Measurements from ENCODE around the gene PRR22. TPM values are rescaled to one million over a fixed set of nuclear protein-coding genes. Genes with fewer than 3 reads are reported as not detected.

Gene PRR22
- total RNA-seq, 1 experiment from 2014 or later = 13.5 TPM

GRCh38 chr19:5829567-5830310 lies 45.2 kb upstream of the PRR22 start:
- BruUV-seq (replicated peaks) = no TSS peak
- no peaks in the 10 kb centered on the region for H4K20me1 ChIP-seq (ENCODE audit: insufficient read depth)
- no peak overlapping the region for H2AFZ ChIP-seq (ENCODE audit: low read depth, low read length, poor library complexity, severe bottlenecking)
- peak overlapping the region; percentile 83 to 97 for H3K4me3 ChIP-seq (replicated peaks in 1 of 2; ENCODE audit: low read depth in 1 of 2, low read length in 2 of 2)
- RAD21 ChIA-PET (ENCODE audit: low non-redundant PET in 1 of 2, low total read pairs in 2 of 2, uncharacterized antibody in 2 of 2, unreplicated experiment in 2 of 2) = no interaction called here
- H3K79me2 ChIP-seq (ENCODE audit: insufficient read depth, low read length) = no peaks in the 10 kb centered on the region
- DNase-seq (ENCODE audit: low read depth, low spot score) = no peak
- no peaks in the 10 kb centered on the region for H3K36me3 ChIP-seq (ENCODE audit: control insufficient read depth in 1 of 2, insufficient read depth in 2 of 2, low read length in 2 of 2)
- peaks cover 15 to 35% of the 10 kb centered on the region in 2 experiments for H3K4me1 ChIP-seq (ENCODE audit: control insufficient read depth in 1 of 2, insufficient read depth in 2 of 2, low read length in 2 of 2)
- TF ChIP-seq ATF3 (IDR thresholded peaks at IDR 0.05) = no peak
- no peak for TF ChIP-seq ZNF274 (IDR thresholded peaks at IDR 0.05; ENCODE audit: low read depth, low read length)
- TF ChIP-seq CTCF (IDR thresholded peaks at IDR 0.05 in 2 of 3, conservative IDR thresholded peaks at IDR 0.05 in 1 of 3; ENCODE audit: borderline replicate concordance in 1 of 3, insufficient read depth in 1 of 3, low read depth in 2 of 3, low read length in 2 of 3) = no peak
- TF ChIP-seq EZH2phosphoT487 (IDR thresholded peaks at IDR 0.05; ENCODE audit: borderline replicate concordance) = no peak
- TF ChIP-seq POLR2A (IDR thresholded peaks at IDR 0.05; ENCODE audit: borderline replicate concordance, extremely low read depth, insufficient read depth, insufficient read length) = no peak
- no peak for TF ChIP-seq EZH2 (IDR thresholded peaks at IDR 0.05)
- no peaks in the 10 kb centered on the region for H3K9me2 ChIP-seq (ENCODE audit: insufficient read depth)
- H3K4me2 ChIP-seq (ENCODE audit: low read length) = peak overlapping the region; percentile 96
- ATAC-seq = no peak
- intact Hi-C loops (cut with micrococcal nuclease) = loop anchor here (2.0 kb wide), 1 partner anchor 63 kb away; no protein-coding TSS in a partner anchor
- POLR2A ChIA-PET = interaction anchor here (1.8 to 2.9 kb wide), 6 partner anchors 11 to 113 kb away, joined by 4 to 34 read pairs (median 18); partner anchors contain the start of genes DUS3L, FUT3, FUT6 and NDUFA11
- no peaks in the 10 kb centered on the region for H3K27me3 ChIP-seq (ENCODE audit: insufficient read depth, low read length)
- H3K27ac ChIP-seq (ENCODE audit: low read depth, low read length) = peak overlapping the region; percentile 92; the same call in 1 of the 2 replicates
- CTCF ChIA-PET = interaction anchor here (3.6 kb wide), 1 partner anchor 26 kb away, joined by 49 read pairs; the partner anchor contains the start of gene NRTN
- no peaks in the 10 kb centered on the region for H3K9me3 ChIP-seq (ENCODE audit: control insufficient read depth in 1 of 2, insufficient read depth in 1 of 2, low read depth in 1 of 2, low read length in 2 of 2)
- H3K9ac ChIP-seq (ENCODE audit: low read length) = peak overlapping the region; percentile 96

Data from HCT116 (cell line).